Measurements from ENCODE around the gene TIAM2.

Gene TIAM2

GRCh38 chr6:155244434-155244833, 249.3 kb downstream of the TIAM2 start:
- no peak for DNase-seq

GRCh38 chr6:155245193-155245592, 250.1 kb downstream of the TIAM2 start:
- no peak for DNase-seq

- DNase-seq = no peak
Measured at GRCh38 chr6:155245831-155246230, 250.7 kb downstream of the TIAM2 start.

- DNase-seq = no peak
Measured at GRCh38 chr6:155246825-155247224, 251.7 kb downstream of the TIAM2 start.

- DNase-seq = no peak
Measured at GRCh38 chr6:155247618-155248007, 252.5 kb downstream of the TIAM2 start.

- DNase-seq = peak; percentile 60
Measured at GRCh38 chr6:155248008-155249001, 253.2 kb downstream of the TIAM2 start.

GRCh38 chr6:155250701-155251381, 255.7 kb downstream of the TIAM2 start:
- no peak for DNase-seq

- DNase-seq = no peak
Measured at GRCh38 chr6:155252581-155252980, 257.5 kb downstream of the TIAM2 start.

- no peak for DNase-seq
Measured at GRCh38 chr6:155253337-155253736, 258.2 kb downstream of the TIAM2 start.

GRCh38 chr6:155254139-155254538, 259.0 kb downstream of the TIAM2 start:
- DNase-seq = no peak

- DNase-seq = no peak
Measured at GRCh38 chr6:155256122-155256795, 261.1 kb downstream of the TIAM2 start.

- DNase-seq = no peak
Measured at GRCh38 chr6:155257796-155258195, 262.7 kb downstream of the TIAM2 start.

GRCh38 chr6:155259204-155259603, 264.1 kb downstream of the TIAM2 start:
- DNase-seq = no peak

GRCh38 chr6:155259897-155260296, 264.8 kb downstream of the TIAM2 start:
- DNase-seq = no peak

GRCh38 chr6:155260686-155261085, 265.6 kb downstream of the TIAM2 start:
- DNase-seq = no peak

GRCh38 chr6:155261111-155261900, 266.2 kb downstream of the TIAM2 start:
- DNase-seq = no peak

- no peak for DNase-seq
Measured at GRCh38 chr6:155262655-155263054, 267.5 kb downstream of the TIAM2 start.

- no peak for DNase-seq
Measured at GRCh38 chr6:155263373-155264063, 268.4 kb downstream of the TIAM2 start, which contains the start of gene CLDN20. CLDN20 (plus strand) TSS chr6:155264013; CDS start chr6:155275720, 11,707 bp downstream.

- DNase-seq = peak; percentile 42
Measured at GRCh38 chr6:155264693-155265320, 269.7 kb downstream of the TIAM2 start.

GRCh38 chr6:155265843-155266535, 270.9 kb downstream of the TIAM2 start:
- DNase-seq = no peak

GRCh38 chr6:155267411-155267810, 272.3 kb downstream of the TIAM2 start:
- DNase-seq = no peak

Measured in right hindlimb (tissue), 1 donor.